Neural cell (in vitro differentiated cells): ENCODE results near the gene EEF1A2. TPM values are rescaled to one million over a fixed set of nuclear protein-coding genes. Genes with fewer than 3 reads are reported as not detected.

ENCODE experiments used
- H2AFZ ChIP-seq: fragments of 200-600, 300-800 bp; sonication (generic), shearing (Covaris generic); 2 replicates; pipeline ENCODE4 v1.6.0; 2014; ENCODE audit warnings: low read depth, mild to moderate bottlenecking, antibody characterized with exemption, low read length, moderate library complexity
- H3F3A ChIP-seq: fragments of 200-600 bp; shearing (Covaris generic); 2 replicates; pipeline ENCODE4 v1.6.1; 2016; ENCODE audit warnings: mild to moderate bottlenecking, moderate library complexity, mixed read lengths, antibody characterized with exemption, low read length; ENCODE audit not compliant: insufficient read depth, poor library complexity, severe bottlenecking
- H3K27ac ChIP-seq: fragments of 200-600, 300-800 bp; sonication (generic), shearing (Covaris generic); 2 replicates; pipeline ENCODE4 v1.5.1; 2014; ENCODE audit warnings: mild to moderate bottlenecking, low read length, moderate library complexity
- H3K27me3 ChIP-seq: fragments of 300-800, 200-600 bp; sonication (generic), shearing (Covaris generic); 2 replicates; pipeline ENCODE4 v1.6.0; 2014; ENCODE audit warnings: mild to moderate bottlenecking, low read depth, low read length, moderate library complexity; ENCODE audit not compliant: insufficient read depth
- H3K36me3 ChIP-seq: fragments of 300-800, 200-600 bp; sonication (generic), shearing (Covaris generic); 2 replicates; pipeline ENCODE4 v1.5.1; 2014; ENCODE audit warnings: mild to moderate bottlenecking, antibody characterized with exemption, low read length, moderate library complexity; ENCODE audit not compliant: insufficient read depth
- H3K4me2 ChIP-seq: fragments of 300-800, 200-600 bp; sonication (generic), shearing (Covaris generic); 2 replicates; pipeline ENCODE4 v1.6.0; 2014; ENCODE audit warnings: mild to moderate bottlenecking, low read length
- H3K4me3 ChIP-seq: fragments of 300-800, 200-600 bp; sonication (generic), shearing (Covaris generic); 2 replicates; pipeline ENCODE4 v1.5.1; 2014; ENCODE audit warnings: mild to moderate bottlenecking, low read length, moderate library complexity
- H3K79me2 ChIP-seq: fragments of 200-600 bp; shearing (Covaris generic); replicated peaks from 2 replicates; pipeline ENCODE4 v1.6.0; 2014; ENCODE audit warnings: mild to moderate bottlenecking, low read length, moderate library complexity; ENCODE audit not compliant: insufficient read depth
- H3K9ac ChIP-seq: fragments of 300-800, 200-600 bp; sonication (generic), shearing (Covaris generic); 2 replicates; pipeline ENCODE4 v1.6.1; 2016; ENCODE audit warnings: mild to moderate bottlenecking, low read length, mixed read lengths
- H3K9me2 ChIP-seq: fragments of 200-600 bp; shearing (Covaris generic); 2 replicates; pipeline ENCODE4 v1.6.1; 2016; ENCODE audit warnings: mild to moderate bottlenecking, low read length, mixed read lengths; ENCODE audit not compliant: insufficient read depth
- H3K9me3 ChIP-seq: fragments of 200-600, 300-800 bp; sonication (generic), shearing (Covaris generic); 2 replicates; pipeline ENCODE4 v1.6.1; 2016; ENCODE audit warnings: mild to moderate bottlenecking, mixed run types, low read length, moderate library complexity, mixed read lengths
- H4K20me1 ChIP-seq: fragments of 200-600 bp; shearing (Covaris generic); 2 replicates; pipeline ENCODE4 v1.6.1; 2016; ENCODE audit warnings: mild to moderate bottlenecking, mixed run types; ENCODE audit not compliant: insufficient read depth
- EP300 ChIP-seq: fragments of 450-650 bp; conservative IDR thresholded peaks from 2 replicates; pipeline ENCODE4 v1.6.1; 2014; ENCODE audit warnings: antibody characterized with exemption, mild to moderate bottlenecking, moderate library complexity; ENCODE audit not compliant: poor library complexity, severe bottlenecking
- EZH2 ChIP-seq: fragments of 200-600, 300-800 bp; shearing (Covaris generic), sonication (generic); IDR thresholded peaks from 2 replicates; pipeline ENCODE4 v1.6.1; 2014; ENCODE audit warnings: antibody characterized with exemption, low read length, borderline replicate concordance, mild to moderate bottlenecking; ENCODE audit not compliant: insufficient read depth, poor library complexity, severe bottlenecking
- MXI1 ChIP-seq: fragments of 450-650 bp; conservative IDR thresholded peaks from 2 replicates; pipeline ENCODE4 v1.6.1; 2014; ENCODE audit warnings: antibody characterized with exemption, mild to moderate bottlenecking; ENCODE audit not compliant: poor library complexity, severe bottlenecking
- POLR2AphosphoS5 ChIP-seq: IDR thresholded peaks from 2 replicates; pipeline ENCODE4 v1.6.1; 2012
- RAD21 ChIP-seq: fragments of 450-650 bp; conservative IDR thresholded peaks from 2 replicates; pipeline ENCODE4 v1.6.1; 2014; ENCODE audit warnings: antibody characterized with exemption, mild to moderate bottlenecking, moderate library complexity
- SMC3 ChIP-seq: fragments of 450-650 bp; conservative IDR thresholded peaks from 2 replicates; pipeline ENCODE4 v1.6.1; 2014; ENCODE audit warnings: antibody characterized with exemption, mild to moderate bottlenecking, moderate library complexity; ENCODE audit not compliant: poor library complexity
- TAF1 ChIP-seq: IDR thresholded peaks from 2 replicates; pipeline ENCODE4 v1.6.1; 2012; ENCODE audit warnings: low read depth
- polyA plus RNA-seq: library from polyadenylated mRNA; depleted of rRNA; stranded (reverse); fragments of >200 nt; gene quantifications from 2 replicates; pipeline ENCODE4 v1.2.3, GENCODE V29; 2014
- TF ChIP-seq, protein P1 (sequence below): IDR thresholded peaks from 2 replicates; pipeline ENCODE4 v1.6.1; 2012; ENCODE audit warnings: borderline replicate concordance
- TF ChIP-seq, protein P2 (sequence below): fragments of 450-650 bp; IDR thresholded peaks from 2 replicates; pipeline ENCODE4 v1.5.1; 2014; ENCODE audit warnings: antibody characterized with exemption, mild to moderate bottlenecking, moderate library complexity; ENCODE audit not compliant: poor library complexity, severe bottlenecking

The EEF1A2 gene
- polyA plus RNA-seq, 1 donor from 2014 or later = 208 TPM

- Histone ChIP-seq H3K27me3 (no peaks in the 10 kb centered on the region), H3K4me3 (no peak overlapping the region), H3K9me3 (no peaks in the 10 kb centered on the region), H3K9ac (no peak overlapping the region), H4K20me1 (no peaks in the 10 kb centered on the region), H3K36me3 (peaks cover 6% of the 10 kb centered on the region), H3K4me2 (no peak overlapping the region), H2AFZ (no peak overlapping the region), H3K9me2 (no peaks in the 10 kb centered on the region), H3K79me2 (no peaks in the 10 kb centered on the region), H3K27ac (no peak overlapping the region), H3F3A (no peaks in the 10 kb centered on the region)
- TF ChIP-seq TAF1 (no peak), MXI1 (no peak), POLR2AphosphoS5 (no peak), EP300 (no peak), EZH2 (no peak), SMC3 (no peak), RAD21 (no peak)
- TF ChIP-seq, protein P1, sequence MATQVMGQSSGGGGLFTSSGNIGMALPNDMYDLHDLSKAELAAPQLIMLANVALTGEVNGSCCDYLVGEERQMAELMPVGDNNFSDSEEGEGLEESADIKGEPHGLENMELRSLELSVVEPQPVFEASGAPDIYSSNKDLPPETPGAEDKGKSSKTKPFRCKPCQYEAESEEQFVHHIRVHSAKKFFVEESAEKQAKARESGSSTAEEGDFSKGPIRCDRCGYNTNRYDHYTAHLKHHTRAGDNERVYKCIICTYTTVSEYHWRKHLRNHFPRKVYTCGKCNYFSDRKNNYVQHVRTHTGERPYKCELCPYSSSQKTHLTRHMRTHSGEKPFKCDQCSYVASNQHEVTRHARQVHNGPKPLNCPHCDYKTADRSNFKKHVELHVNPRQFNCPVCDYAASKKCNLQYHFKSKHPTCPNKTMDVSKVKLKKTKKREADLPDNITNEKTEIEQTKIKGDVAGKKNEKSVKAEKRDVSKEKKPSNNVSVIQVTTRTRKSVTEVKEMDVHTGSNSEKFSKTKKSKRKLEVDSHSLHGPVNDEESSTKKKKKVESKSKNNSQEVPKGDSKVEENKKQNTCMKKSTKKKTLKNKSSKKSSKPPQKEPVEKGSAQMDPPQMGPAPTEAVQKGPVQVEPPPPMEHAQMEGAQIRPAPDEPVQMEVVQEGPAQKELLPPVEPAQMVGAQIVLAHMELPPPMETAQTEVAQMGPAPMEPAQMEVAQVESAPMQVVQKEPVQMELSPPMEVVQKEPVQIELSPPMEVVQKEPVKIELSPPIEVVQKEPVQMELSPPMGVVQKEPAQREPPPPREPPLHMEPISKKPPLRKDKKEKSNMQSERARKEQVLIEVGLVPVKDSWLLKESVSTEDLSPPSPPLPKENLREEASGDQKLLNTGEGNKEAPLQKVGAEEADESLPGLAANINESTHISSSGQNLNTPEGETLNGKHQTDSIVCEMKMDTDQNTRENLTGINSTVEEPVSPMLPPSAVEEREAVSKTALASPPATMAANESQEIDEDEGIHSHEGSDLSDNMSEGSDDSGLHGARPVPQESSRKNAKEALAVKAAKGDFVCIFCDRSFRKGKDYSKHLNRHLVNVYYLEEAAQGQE = no peak
- TF ChIP-seq, protein P2, sequence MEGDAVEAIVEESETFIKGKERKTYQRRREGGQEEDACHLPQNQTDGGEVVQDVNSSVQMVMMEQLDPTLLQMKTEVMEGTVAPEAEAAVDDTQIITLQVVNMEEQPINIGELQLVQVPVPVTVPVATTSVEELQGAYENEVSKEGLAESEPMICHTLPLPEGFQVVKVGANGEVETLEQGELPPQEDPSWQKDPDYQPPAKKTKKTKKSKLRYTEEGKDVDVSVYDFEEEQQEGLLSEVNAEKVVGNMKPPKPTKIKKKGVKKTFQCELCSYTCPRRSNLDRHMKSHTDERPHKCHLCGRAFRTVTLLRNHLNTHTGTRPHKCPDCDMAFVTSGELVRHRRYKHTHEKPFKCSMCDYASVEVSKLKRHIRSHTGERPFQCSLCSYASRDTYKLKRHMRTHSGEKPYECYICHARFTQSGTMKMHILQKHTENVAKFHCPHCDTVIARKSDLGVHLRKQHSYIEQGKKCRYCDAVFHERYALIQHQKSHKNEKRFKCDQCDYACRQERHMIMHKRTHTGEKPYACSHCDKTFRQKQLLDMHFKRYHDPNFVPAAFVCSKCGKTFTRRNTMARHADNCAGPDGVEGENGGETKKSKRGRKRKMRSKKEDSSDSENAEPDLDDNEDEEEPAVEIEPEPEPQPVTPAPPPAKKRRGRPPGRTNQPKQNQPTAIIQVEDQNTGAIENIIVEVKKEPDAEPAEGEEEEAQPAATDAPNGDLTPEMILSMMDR = no peak
Measured at GRCh38 chr20:63487116-63487764, 11.6 kb downstream of the EEF1A2 start.

DNA sequence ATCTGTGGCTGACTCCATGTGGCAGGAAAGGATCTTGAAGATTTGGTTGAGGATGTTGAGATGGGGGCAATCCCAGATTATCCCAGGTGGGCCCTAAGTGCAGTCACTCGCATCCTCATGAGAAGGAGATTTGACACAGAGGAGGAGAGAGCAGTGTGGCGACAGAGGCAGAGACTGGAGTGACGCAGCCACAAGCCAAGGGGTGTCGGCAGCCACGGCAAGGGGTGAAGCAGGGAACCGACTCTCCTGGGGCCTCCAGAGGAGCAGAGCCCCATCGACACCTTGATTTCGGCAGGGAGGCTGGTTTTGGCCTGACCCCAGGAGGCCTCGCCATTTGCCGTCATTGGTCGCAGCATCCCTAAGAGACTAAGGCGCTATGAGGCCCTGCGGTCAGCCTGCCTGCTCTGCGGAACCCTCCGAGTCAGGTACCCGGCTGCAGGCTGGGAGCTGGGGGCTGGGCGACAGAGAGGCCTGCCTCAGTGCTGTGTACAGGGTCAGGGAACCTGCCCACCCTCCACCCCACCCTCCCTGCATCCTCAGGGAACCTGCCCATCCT lies 12.5 kb downstream of the EEF1A2 start:
- Histone ChIP-seq H3K9ac (no peak overlapping the region), H3K4me3 (no peak overlapping the region), H3K27me3 (no peaks in the 10 kb centered on the region), H3F3A (no peaks in the 10 kb centered on the region), H3K4me2 (no peak overlapping the region), H3K36me3 (peaks cover 3% of the 10 kb centered on the region), H3K79me2 (no peaks in the 10 kb centered on the region), H3K27ac (no peak overlapping the region), H2AFZ (no peak overlapping the region), H4K20me1 (no peaks in the 10 kb centered on the region), H3K9me2 (no peaks in the 10 kb centered on the region), H3K9me3 (no peaks in the 10 kb centered on the region)
- no peak for TF ChIP-seq SMC3
- TF ChIP-seq, protein P2 = no peak
- TF ChIP-seq TAF1 = no peak
- no peak for TF ChIP-seq MXI1
- no peak for TF ChIP-seq RAD21
- TF ChIP-seq EZH2 = no peak
- no peak for TF ChIP-seq EP300
- TF ChIP-seq, protein P1 = no peak
